GM12878 (cell line): ENCODE data around the gene PDK3. TPM values are rescaled to one million over a fixed set of nuclear protein-coding genes. Genes with fewer than 3 reads are reported as not detected.

ENCODE experiments used
- ATAC-seq: fragments of 200-7000 bp; cut with Tn5 transposase; 3 replicates; pipeline ENCODE4 v1.9.1; 2020; ENCODE audit warnings: mild to moderate bottlenecking, moderate library complexity
- BruUV-seq: library from RNA; stranded (reverse); fragments of 400-500 nt; replicated peaks from 2 replicates; lab custom pipeline; 2021; lab: Mats Ljungman, UMichigan
- CTCF ChIA-PET: fragments of 300-600 bp; sonication (Branson Sonifier 250); formaldehyde crosslinking; extraction: SDS; loops from one replicate; lab custom pipeline; 2021; ENCODE audit warnings: inconsistent platforms; lab: Yijun Ruan, JAX
- POLR2A ChIA-PET: fragments of 350-600 bp; formaldehyde crosslinking; extraction: SDS; loops from one replicate; lab custom pipeline; 2021; ENCODE audit warnings: inconsistent platforms; lab: Charles Lee
- RAD21 ChIA-PET: fragments of 300-600 bp; sonication (Branson Sonifier 250); formaldehyde crosslinking; loops from one replicate; lab custom pipeline; 2023; ENCODE audit warnings: antibody characterized with exemption; ENCODE audit not compliant: unreplicated experiment; lab: Charles Lee
- SMC1A ChIA-PET: fragments of 300-600 bp; sonication (Branson Sonifier 250); formaldehyde crosslinking; loops from one replicate; lab custom pipeline; 2023; ENCODE audit not compliant: unreplicated experiment, uncharacterized antibody; lab: Charles Lee
- DNase-seq: peaks from one replicate; pipeline ENCODE4 v3.0.0-alpha.2; 2011; ENCODE audit warnings: low read depth, low spot score
- FAIRE-seq: peaks from 3 replicates; lab custom pipeline; 2011; peaks lifted over from hg19 to GRCh38; lab: Jason Lieb, UNC
- H2AFZ ChIP-seq: 2 replicates; pipeline ENCODE4 v1.6.0; 2011; ENCODE audit warnings: low read depth, low read length, control low read depth; ENCODE audit not compliant: control insufficient read depth
- H3K27ac ChIP-seq: 2 replicates; pipeline ENCODE4 v1.5.1; 2011; ENCODE audit warnings: control low read depth; ENCODE audit not compliant: control insufficient read depth, insufficient read depth
- H3K27me3 ChIP-seq, 2 experiments: replicated peaks in 1 of 2; 2 replicates each; pipeline versions ENCODE4 v1.6.0 to v1.6.1; 2011; ENCODE audit warnings: low read length in 1 of 2; ENCODE audit not compliant: control insufficient read depth in 2 of 2, insufficient read depth in 2 of 2
- H3K36me3 ChIP-seq, 2 experiments: 2 replicates each; pipeline ENCODE4 v1.5.1; 2011; ENCODE audit warnings: low read length in 1 of 2; ENCODE audit not compliant: control insufficient read depth in 2 of 2, insufficient read depth in 2 of 2
- H3K4me1 ChIP-seq: 2 replicates; pipeline ENCODE4 v1.6.1; 2011; ENCODE audit warnings: mild to moderate bottlenecking, low read length, moderate library complexity, mixed read lengths; ENCODE audit not compliant: control insufficient read depth, insufficient read depth
- H3K4me2 ChIP-seq: 2 replicates; pipeline ENCODE4 v1.6.0; 2011; ENCODE audit warnings: control low read depth; ENCODE audit not compliant: control insufficient read depth, insufficient read depth
- H3K4me3 ChIP-seq: fragments of 200-600 bp; sonication (generic); 2 replicates; pipeline ENCODE4 v1.5.1; 2016
- H3K79me2 ChIP-seq: 2 replicates; pipeline ENCODE4 v1.6.0; 2011; ENCODE audit warnings: low read length; ENCODE audit not compliant: control insufficient read depth, insufficient read depth
- H3K9ac ChIP-seq: 2 replicates; pipeline ENCODE4 v1.8.0; 2011; ENCODE audit warnings: low read length, control low read depth, mixed read lengths; ENCODE audit not compliant: control insufficient read depth, insufficient read depth
- H3K9me3 ChIP-seq: replicated peaks from 3 replicates; pipeline ENCODE4 v1.5.1; 2011; ENCODE audit warnings: mild to moderate bottlenecking, low read length; ENCODE audit not compliant: control insufficient read depth, insufficient read depth
- H4K20me1 ChIP-seq: 2 replicates; pipeline ENCODE4 v1.6.0; 2011; ENCODE audit not compliant: control insufficient read depth, insufficient read depth
- CHD4 ChIP-seq: fragments of 200-600 bp; sonication (generic); IDR thresholded peaks from 2 replicates; pipeline ENCODE4 v1.6.1; 2016; ENCODE audit warnings: mild to moderate bottlenecking
- IRF4 ChIP-seq: IDR thresholded peaks from 2 replicates; pipeline ENCODE4 v1.6.1; 2011; ENCODE audit warnings: low read depth, low read length
- KAT2A ChIP-seq: conservative IDR thresholded peaks from 2 replicates; pipeline ENCODE4 v1.6.1; 2011; ENCODE audit warnings: low read depth, low read length; ENCODE audit not compliant: control insufficient read depth
- LARP7 ChIP-seq: fragments of 450-650 bp; IDR thresholded peaks from 2 replicates; pipeline ENCODE4 v1.6.1; 2017; ENCODE audit warnings: mild to moderate bottlenecking
- MXI1 ChIP-seq: fragments of 150-350 bp; IDR thresholded peaks from 2 replicates; pipeline ENCODE4 v1.6.1; 2011; ENCODE audit warnings: low read depth, mild to moderate bottlenecking, inconsistent platforms, low read length, improper control_type of control experiment
- MYB ChIP-seq: fragments of 150-350 bp; IDR thresholded peaks from 2 replicates; pipeline ENCODE4 v1.6.1; 2014; ENCODE audit warnings: mild to moderate bottlenecking, low read depth, low read length, borderline replicate concordance
- SUZ12 ChIP-seq: fragments of 200-600 bp; sonication (generic); IDR thresholded peaks from one replicate; pipeline ENCODE4 v1.6.1; 2018; ENCODE audit warnings: antibody characterized with exemption, mild to moderate bottlenecking; ENCODE audit not compliant: unreplicated experiment
- TCF12 ChIP-seq: IDR thresholded peaks from 2 replicates; pipeline ENCODE4 v1.6.1; 2011; ENCODE audit warnings: low read depth, mild to moderate bottlenecking, low read length
- TCF3 ChIP-seq: IDR thresholded peaks from 2 replicates; pipeline ENCODE4 v1.6.1; 2012; ENCODE audit warnings: low read depth, mild to moderate bottlenecking, low read length, borderline replicate concordance; ENCODE audit not compliant: insufficient read depth
- TCF7 ChIP-seq: IDR thresholded peaks from 2 replicates; pipeline ENCODE4 v1.6.1; 2014; ENCODE audit warnings: antibody characterized with exemption, borderline replicate concordance
- WGBS: methylation state at CpG from one replicate; pipeline ENCODE4 v1.1.6; 2016; ENCODE audit warnings: low lambda C conversion rate; ENCODE audit not compliant: insufficient replicate concordance, insufficient coverage; ENCODE audit errors: missing lambda C conversion rate; 5-methylcytosine and 5-hydroxymethylcytosine counted together
- in situ Hi-C: fragments of 300-500 bp; cut with MboI; formaldehyde crosslinking; loops from 9 replicates; pipeline ENCODE4 v1.14.3; 2018; ENCODE audit warnings: mixed read lengths
- intact Hi-C: fragments of 100-400 bp; cut with micrococcal nuclease; formaldehyde crosslinking; loops from one replicate; pipeline ENCODE4 v1.14.2; 2022; ENCODE audit not compliant: unreplicated experiment
- polyA plus RNA-seq, 11 experiments: library from polyadenylated mRNA; depleted of rRNA in 4 of 11; unstranded in 6 of 11; stranded (reverse) in 5 of 11; fragments of >200 nt; fragmentation: Nextera tagmentation in 4 of 11; fragmentation: Illumina TruSeq in 1 of 11; extraction: Ambion mirVana in 4 of 11; extraction: Trizol in 1 of 11; gene quantifications; 1 replicate in 1 of 11; 2 replicates in 10 of 11; pipeline versions ENCODE4 v1.2.1 to v1.2.3, GENCODE V29; 2011 to 2016; ENCODE audit warnings: inconsistent platforms in 2 of 11, missing spikeins in 2 of 11, low read depth in 1 of 11
- total RNA-seq, 4 experiments: library from RNA; depleted of rRNA in 3 of 4; stranded (reverse); fragments of >200 nt in 3 of 4; fragmentation: Illumina TruSeq in 1 of 4; extraction: Trizol in 1 of 4; gene quantifications; 2 replicates each; pipeline versions ENCODE4 v1.2.1 to v1.2.3, GENCODE V29; 2013 to 2021
- TF ChIP-seq, protein P1 (sequence below): fragments of 450-650 bp; formaldehyde crosslinking; IDR thresholded peaks from 2 replicates; pipeline ENCODE4 v1.4.0; 2020; ENCODE audit warnings: mild to moderate bottlenecking, moderate library complexity
- TF ChIP-seq, protein P2 (sequence below): fragments of 450-650 bp; conservative IDR thresholded peaks from 2 replicates; pipeline ENCODE4 v1.6.1; 2017; ENCODE audit warnings: mild to moderate bottlenecking, moderate library complexity

Gene PDK3
- total and polyA plus RNA-seq, 10 of the 15 experiments (the other 5 are each of a cell fraction or from before 2014, with no cell fraction given), result 4.2 to 54.6 (median 21.9) TPM

DNA sequence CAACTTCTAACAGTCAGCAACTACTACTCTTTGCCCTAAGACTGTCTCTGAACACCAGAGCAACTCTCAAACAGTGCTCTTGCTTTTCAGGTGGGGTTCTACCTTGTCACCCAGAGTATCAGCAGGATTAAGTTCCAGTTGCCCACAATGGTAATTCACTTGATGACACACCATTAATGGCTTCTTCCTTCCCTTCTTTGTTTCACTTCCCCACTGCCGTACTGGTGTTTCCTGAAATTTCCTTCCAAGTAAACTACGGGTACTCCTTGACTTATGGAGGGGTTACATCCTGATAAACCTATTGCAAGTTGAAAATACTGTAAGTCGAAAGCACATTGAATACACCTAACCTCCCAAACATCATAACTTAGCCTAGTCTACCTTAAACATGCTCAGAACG lies 36.6 kb upstream of the PDK3 start:
- intact Hi-C loops (no loop called here), in situ Hi-C loops (no loop called here)
- Histone ChIP-seq H3K4me2 (no peak overlapping the region), H4K20me1 (no peaks in the 10 kb centered on the region), H3K4me1 (no peaks in the 10 kb centered on the region), H3K9me3 (no peaks in the 10 kb centered on the region; the same call in 2 of the 3 replicates), H3K27ac (no peak overlapping the region), H3K36me3 (no peaks in the 10 kb centered on the region), H3K79me2 (no peaks in the 10 kb centered on the region), H3K4me3 (no peak overlapping the region), H2AFZ (no peak overlapping the region), H3K27me3 (no peaks in the 10 kb centered on the region; a peak in 1 of 4 replicates), H3K9ac (no peak overlapping the region)
- ChIA-PET POLR2A (no interaction called here), RAD21 (no interaction called here), SMC1A (no interaction called here), CTCF (no interaction called here)
- TF ChIP-seq, protein P1, sequence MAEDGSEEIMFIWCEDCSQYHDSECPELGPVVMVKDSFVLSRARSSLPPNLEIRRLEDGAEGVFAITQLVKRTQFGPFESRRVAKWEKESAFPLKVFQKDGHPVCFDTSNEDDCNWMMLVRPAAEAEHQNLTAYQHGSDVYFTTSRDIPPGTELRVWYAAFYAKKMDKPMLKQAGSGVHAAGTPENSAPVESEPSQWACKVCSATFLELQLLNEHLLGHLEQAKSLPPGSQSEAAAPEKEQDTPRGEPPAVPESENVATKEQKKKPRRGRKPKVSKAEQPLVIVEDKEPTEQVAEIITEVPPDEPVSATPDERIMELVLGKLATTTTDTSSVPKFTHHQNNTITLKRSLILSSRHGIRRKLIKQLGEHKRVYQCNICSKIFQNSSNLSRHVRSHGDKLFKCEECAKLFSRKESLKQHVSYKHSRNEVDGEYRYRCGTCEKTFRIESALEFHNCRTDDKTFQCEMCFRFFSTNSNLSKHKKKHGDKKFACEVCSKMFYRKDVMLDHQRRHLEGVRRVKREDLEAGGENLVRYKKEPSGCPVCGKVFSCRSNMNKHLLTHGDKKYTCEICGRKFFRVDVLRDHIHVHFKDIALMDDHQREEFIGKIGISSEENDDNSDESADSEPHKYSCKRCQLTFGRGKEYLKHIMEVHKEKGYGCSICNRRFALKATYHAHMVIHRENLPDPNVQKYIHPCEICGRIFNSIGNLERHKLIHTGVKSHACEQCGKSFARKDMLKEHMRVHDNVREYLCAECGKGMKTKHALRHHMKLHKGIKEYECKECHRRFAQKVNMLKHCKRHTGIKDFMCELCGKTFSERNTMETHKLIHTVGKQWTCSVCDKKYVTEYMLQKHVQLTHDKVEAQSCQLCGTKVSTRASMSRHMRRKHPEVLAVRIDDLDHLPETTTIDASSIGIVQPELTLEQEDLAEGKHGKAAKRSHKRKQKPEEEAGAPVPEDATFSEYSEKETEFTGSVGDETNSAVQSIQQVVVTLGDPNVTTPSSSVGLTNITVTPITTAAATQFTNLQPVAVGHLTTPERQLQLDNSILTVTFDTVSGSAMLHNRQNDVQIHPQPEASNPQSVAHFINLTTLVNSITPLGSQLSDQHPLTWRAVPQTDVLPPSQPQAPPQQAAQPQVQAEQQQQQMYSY, result no peak
- 34% methylated on average over 4 of the region's 4 CpGs for WGBS
- ATAC-seq (no peak), DNase-seq (no peak), FAIRE-seq (no peak)
- no TSS peak for BruUV-seq

DNA sequence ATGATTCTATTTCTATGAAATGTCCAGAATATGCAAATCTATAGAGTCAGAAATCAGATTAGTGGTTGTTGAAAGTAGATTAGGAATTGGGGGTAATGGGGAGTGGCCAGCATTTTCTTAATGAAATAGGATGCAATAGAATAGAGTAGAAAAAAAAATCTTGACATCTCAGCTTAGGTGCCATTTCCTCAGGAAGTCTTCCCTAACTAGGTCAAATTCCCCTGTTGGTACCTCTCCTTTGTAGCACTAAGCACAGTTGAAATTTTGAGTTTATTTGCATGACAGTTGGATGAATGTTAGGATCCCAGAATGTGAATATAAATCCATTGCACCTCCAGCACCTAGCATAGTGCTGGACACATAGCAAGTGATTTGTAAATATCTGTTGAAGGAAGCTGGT lies 30.0 kb upstream of the PDK3 start:
- POLR2A ChIA-PET, result interaction anchor here (0.6 kb wide), 1 partner anchor 12 kb away, joined by 6 read pairs; no protein-coding TSS in a partner anchor
- H3K79me2 ChIP-seq, result no peaks in the 10 kb centered on the region
- DNase-seq (no peak), FAIRE-seq (no peak), ATAC-seq (no peak)
- no peak overlapping the region for H3K27ac ChIP-seq
- H3K4me2 ChIP-seq, result no peak overlapping the region
- no TSS peak for BruUV-seq
- H3K4me1 ChIP-seq, result no peaks in the 10 kb centered on the region
- RAD21 ChIA-PET, result no interaction called here
- no peaks in the 10 kb centered on the region for H3K36me3 ChIP-seq
- intact Hi-C loops, result no loop called here
- no peak overlapping the region for H2AFZ ChIP-seq
- no peaks in the 10 kb centered on the region for H4K20me1 ChIP-seq
- SMC1A ChIA-PET, result no interaction called here
- H3K27me3 ChIP-seq, result no peaks in the 10 kb centered on the region; a peak in 2 of 4 replicates
- no peak overlapping the region for H3K9ac ChIP-seq
- H3K4me3 ChIP-seq, result no peak overlapping the region
- no peaks in the 10 kb centered on the region for H3K9me3 ChIP-seq
- in situ Hi-C loops, result no loop called here
- CTCF ChIA-PET, result no interaction called here
- no peak for TF ChIP-seq TCF3
- TF ChIP-seq TCF7, result no peak
- no peak for TF ChIP-seq IRF4
- TF ChIP-seq MYB, result no peak
- TF ChIP-seq, protein P2, sequence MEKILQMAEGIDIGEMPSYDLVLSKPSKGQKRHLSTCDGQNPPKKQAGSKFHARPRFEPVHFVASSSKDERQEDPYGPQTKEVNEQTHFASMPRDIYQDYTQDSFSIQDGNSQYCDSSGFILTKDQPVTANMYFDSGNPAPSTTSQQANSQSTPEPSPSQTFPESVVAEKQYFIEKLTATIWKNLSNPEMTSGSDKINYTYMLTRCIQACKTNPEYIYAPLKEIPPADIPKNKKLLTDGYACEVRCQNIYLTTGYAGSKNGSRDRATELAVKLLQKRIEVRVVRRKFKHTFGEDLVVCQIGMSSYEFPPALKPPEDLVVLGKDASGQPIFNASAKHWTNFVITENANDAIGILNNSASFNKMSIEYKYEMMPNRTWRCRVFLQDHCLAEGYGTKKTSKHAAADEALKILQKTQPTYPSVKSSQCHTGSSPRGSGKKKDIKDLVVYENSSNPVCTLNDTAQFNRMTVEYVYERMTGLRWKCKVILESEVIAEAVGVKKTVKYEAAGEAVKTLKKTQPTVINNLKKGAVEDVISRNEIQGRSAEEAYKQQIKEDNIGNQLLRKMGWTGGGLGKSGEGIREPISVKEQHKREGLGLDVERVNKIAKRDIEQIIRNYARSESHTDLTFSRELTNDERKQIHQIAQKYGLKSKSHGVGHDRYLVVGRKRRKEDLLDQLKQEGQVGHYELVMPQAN, result no peak
- TF ChIP-seq MXI1, result no peak
- no peak for TF ChIP-seq KAT2A
- no peak for TF ChIP-seq CHD4
- TF ChIP-seq LARP7, result no peak
- no peak for TF ChIP-seq TCF12
- no peak for TF ChIP-seq SUZ12
